ENCODE results near the gene CLDN22.

Gene CLDN22

GRCh38 chr4:183344523-183345255, 24.6 kb upstream of the CLDN22 start:
- no peak overlapping the region for H3K4me2 ChIP-seq (ENCODE audit: low read depth, low read length)

DNA sequence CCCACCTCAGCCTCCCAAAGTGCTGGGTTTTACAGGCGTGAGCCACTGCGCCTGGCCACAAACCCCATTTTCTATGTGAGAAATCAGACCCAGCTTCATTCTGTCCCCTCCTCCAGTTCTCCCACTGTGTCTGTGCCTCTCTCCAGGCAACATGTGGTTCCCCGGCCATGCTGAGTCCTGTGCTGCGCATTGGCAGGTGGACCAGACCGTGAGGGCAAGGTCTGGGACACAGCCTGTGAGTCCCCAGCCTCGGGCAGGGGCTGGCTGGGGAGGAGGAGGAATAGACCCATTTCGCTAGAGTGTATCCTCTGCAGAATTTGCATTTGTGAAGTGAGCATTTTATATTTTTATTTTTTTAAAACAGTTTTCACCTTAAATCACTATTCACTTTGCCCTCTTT, 23.7 kb upstream of the CLDN22 start:
- H3K4me2 ChIP-seq (ENCODE audit: low read depth, low read length): no peak overlapping the region
- no peaks in the 10 kb centered on the region for H3F3A ChIP-seq (ENCODE audit: insufficient read depth, low read length)
- H3K9me2 ChIP-seq (replicated peaks; ENCODE audit: insufficient read depth, low read length): no peaks in the 10 kb centered on the region
- H3K79me2 ChIP-seq (ENCODE audit: low read length): no peaks in the 10 kb centered on the region
- no peaks in the 10 kb centered on the region for H3K9me3 ChIP-seq (replicated peaks; ENCODE audit: insufficient read depth, low read length)
- no peak overlapping the region for H3K27ac ChIP-seq (ENCODE audit: low read length)
- H3K4me3 ChIP-seq (ENCODE audit: low read length): no peak overlapping the region
- H3K9ac ChIP-seq (ENCODE audit: low read length): no peak overlapping the region
- H4K20me1 ChIP-seq (ENCODE audit: insufficient read depth, low read length): no peaks in the 10 kb centered on the region
- no peaks in the 10 kb centered on the region for H3K36me3 ChIP-seq (replicated peaks; ENCODE audit: insufficient read depth, low read length)
- H3K4me1 ChIP-seq (ENCODE audit: low read length): no peaks in the 10 kb centered on the region
- TF ChIP-seq EZH2 (optimal IDR thresholded peaks at IDR 0.05; ENCODE audit: low read depth, low read length) (no peak), EZH2phosphoT487 (IDR thresholded peaks at IDR 0.05; ENCODE audit: low read length) (no peak)
- TF ChIP-seq, protein P1, sequence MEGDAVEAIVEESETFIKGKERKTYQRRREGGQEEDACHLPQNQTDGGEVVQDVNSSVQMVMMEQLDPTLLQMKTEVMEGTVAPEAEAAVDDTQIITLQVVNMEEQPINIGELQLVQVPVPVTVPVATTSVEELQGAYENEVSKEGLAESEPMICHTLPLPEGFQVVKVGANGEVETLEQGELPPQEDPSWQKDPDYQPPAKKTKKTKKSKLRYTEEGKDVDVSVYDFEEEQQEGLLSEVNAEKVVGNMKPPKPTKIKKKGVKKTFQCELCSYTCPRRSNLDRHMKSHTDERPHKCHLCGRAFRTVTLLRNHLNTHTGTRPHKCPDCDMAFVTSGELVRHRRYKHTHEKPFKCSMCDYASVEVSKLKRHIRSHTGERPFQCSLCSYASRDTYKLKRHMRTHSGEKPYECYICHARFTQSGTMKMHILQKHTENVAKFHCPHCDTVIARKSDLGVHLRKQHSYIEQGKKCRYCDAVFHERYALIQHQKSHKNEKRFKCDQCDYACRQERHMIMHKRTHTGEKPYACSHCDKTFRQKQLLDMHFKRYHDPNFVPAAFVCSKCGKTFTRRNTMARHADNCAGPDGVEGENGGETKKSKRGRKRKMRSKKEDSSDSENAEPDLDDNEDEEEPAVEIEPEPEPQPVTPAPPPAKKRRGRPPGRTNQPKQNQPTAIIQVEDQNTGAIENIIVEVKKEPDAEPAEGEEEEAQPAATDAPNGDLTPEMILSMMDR (IDR thresholded peaks at IDR 0.05; ENCODE audit: low read length): no peak
- no peak overlapping the region for H2AFZ ChIP-seq (ENCODE audit: low read length)
- H3K27me3 ChIP-seq (replicated peaks; ENCODE audit: insufficient read depth, low read length): no peaks in the 10 kb centered on the region
- no peak for DNase-seq

More at GRCh38 chr4:183344523-183345255, 24.6 kb upstream of the CLDN22 start:
- Histone ChIP-seq H3K27me3 (replicated peaks; ENCODE audit: insufficient read depth, low read length) (no peaks in the 10 kb centered on the region), H3K27ac (ENCODE audit: low read length) (no peak overlapping the region), H2AFZ (ENCODE audit: low read length) (no peak overlapping the region), H3K4me1 (ENCODE audit: low read length) (no peaks in the 10 kb centered on the region), H3K9me2 (replicated peaks; ENCODE audit: insufficient read depth, low read length) (no peaks in the 10 kb centered on the region), H4K20me1 (ENCODE audit: insufficient read depth, low read length) (no peaks in the 10 kb centered on the region), H3K4me3 (ENCODE audit: low read length) (no peak overlapping the region), H3K9me3 (replicated peaks; ENCODE audit: insufficient read depth, low read length) (no peaks in the 10 kb centered on the region), H3K79me2 (ENCODE audit: low read length) (no peaks in the 10 kb centered on the region), H3K9ac (ENCODE audit: low read length) (no peak overlapping the region), H3F3A (ENCODE audit: insufficient read depth, low read length) (no peaks in the 10 kb centered on the region), H3K36me3 (replicated peaks; ENCODE audit: insufficient read depth, low read length) (no peaks in the 10 kb centered on the region)
- DNase-seq: no peak
- no peak for TF ChIP-seq EZH2 (optimal IDR thresholded peaks at IDR 0.05; ENCODE audit: low read depth, low read length)

DNA sequence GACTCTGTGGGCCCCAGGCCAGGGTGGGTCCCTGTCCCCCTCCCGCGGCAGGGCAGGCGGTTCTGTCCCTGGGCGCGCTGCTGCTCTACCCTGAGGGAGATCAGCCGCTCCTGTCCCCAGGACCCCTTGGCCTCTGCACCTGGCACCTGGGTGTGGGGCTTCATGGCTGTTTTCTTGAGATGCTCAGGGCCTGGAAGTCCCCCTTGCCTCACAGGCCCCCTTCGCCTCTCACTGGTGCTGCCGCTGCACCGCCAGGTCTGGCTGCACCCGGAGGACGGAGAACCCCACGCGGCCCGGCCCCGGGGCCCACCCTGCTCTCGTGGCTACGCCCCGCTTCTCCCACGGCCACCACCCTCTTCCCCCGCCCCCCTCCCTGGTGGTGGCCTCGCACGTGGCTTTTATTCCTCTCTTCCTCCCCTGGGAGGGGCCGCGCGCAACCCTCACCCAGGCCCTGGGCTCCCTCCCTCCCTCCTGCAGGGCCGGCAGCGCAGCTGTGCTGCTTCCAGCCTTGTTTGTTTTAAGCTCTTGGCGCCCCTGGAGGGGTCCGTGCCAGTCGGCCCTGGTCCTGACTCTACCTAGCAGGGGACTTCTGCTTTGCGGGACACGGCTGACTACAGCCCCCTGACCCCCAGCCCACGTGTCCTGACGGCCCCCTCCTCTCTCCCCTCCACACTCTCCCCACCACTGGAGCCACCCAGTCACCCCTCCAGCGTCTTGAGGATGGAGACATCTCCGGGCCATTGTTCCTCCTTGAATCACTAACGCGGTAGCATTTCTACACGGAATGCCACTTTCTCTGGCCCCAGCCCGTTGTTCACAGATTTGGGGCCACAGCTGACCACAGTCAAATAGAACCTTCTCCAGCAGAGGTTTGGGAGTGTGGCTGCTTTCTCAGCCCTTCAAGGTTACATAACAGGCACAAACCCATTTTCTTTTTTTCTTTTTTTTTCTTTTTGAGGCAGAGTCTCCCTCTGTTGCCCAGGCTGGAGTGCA, 22.8 kb upstream of the CLDN22 start:
- no peaks in the 10 kb centered on the region for H3K79me2 ChIP-seq (ENCODE audit: low read length)
- no peak overlapping the region for H3K4me2 ChIP-seq (ENCODE audit: low read depth, low read length)
- no peaks in the 10 kb centered on the region for H3K9me3 ChIP-seq (replicated peaks; ENCODE audit: insufficient read depth, low read length)
- no peaks in the 10 kb centered on the region for H4K20me1 ChIP-seq (ENCODE audit: insufficient read depth, low read length)
- no peak overlapping the region for H3K27ac ChIP-seq (ENCODE audit: low read length)
- H3K9me2 ChIP-seq (replicated peaks; ENCODE audit: insufficient read depth, low read length): no peaks in the 10 kb centered on the region
- TF ChIP-seq EZH2phosphoT487 (IDR thresholded peaks at IDR 0.05; ENCODE audit: low read length): no peak
- TF ChIP-seq, protein P1 (IDR thresholded peaks at IDR 0.05; ENCODE audit: low read length): no peak
- no peak for TF ChIP-seq EZH2 (optimal IDR thresholded peaks at IDR 0.05; ENCODE audit: low read depth, low read length)
- no peaks in the 10 kb centered on the region for H3K4me1 ChIP-seq (ENCODE audit: low read length)
- H3K4me3 ChIP-seq (ENCODE audit: low read length): no peak overlapping the region
- no peak overlapping the region for H2AFZ ChIP-seq (ENCODE audit: low read length)
- H3F3A ChIP-seq (ENCODE audit: insufficient read depth, low read length): no peaks in the 10 kb centered on the region
- no peak for DNase-seq
- no peaks in the 10 kb centered on the region for H3K36me3 ChIP-seq (replicated peaks; ENCODE audit: insufficient read depth, low read length)
- no peak overlapping the region for H3K9ac ChIP-seq (ENCODE audit: low read length)
- H3K27me3 ChIP-seq (replicated peaks; ENCODE audit: insufficient read depth, low read length): no peaks in the 10 kb centered on the region
